ENCODE results near the gene OR4K17.
"Not testable (repeated sequence)": the region's sequence is repeated elsewhere in the genome, so short reads cannot be mapped to it uniquely, and the experiment has no call there.

The OR4K17 gene

GRCh38 chr14:20110438-20110837 is at the start of gene OR4K17:
Gene OR4K17, plus strand, starts transcription at chr14:20110739. Its CDS starts 6,761 bp downstream, at chr14:20117500.
- no peak for DNase-seq (ENCODE audit: low spot score)

- no peak for DNase-seq (ENCODE audit: low spot score)
These were observed 18.5 kb upstream of the OR4K17 start for GRCh38 chr14:20092050-20092449.

GRCh38 chr14:20093442-20093841 is 17.1 kb upstream of the OR4K17 start:
- DNase-seq (ENCODE audit: low spot score): no peak

GRCh38 chr14:20098926-20099770 is 11.4 kb upstream of the OR4K17 start:
- DNase-seq (ENCODE audit: low spot score): not testable (repeated sequence)

- DNase-seq (ENCODE audit: low spot score): no peak
These were observed 1.8 kb downstream of the OR4K17 start for GRCh38 chr14:20112321-20112720.

- no peak for DNase-seq (ENCODE audit: low spot score)
These were observed 6.2 kb downstream of the OR4K17 start for GRCh38 chr14:20116748-20117147.

GRCh38 chr14:20118795-20119194 is 8.3 kb downstream of the OR4K17 start:
- no peak for DNase-seq (ENCODE audit: low spot score)

GRCh38 chr14:20138520-20138919 is 28.0 kb downstream of the OR4K17 start, which contains the start of gene OR4N5:
Gene OR4N5, plus strand, starts transcription at chr14:20138820. Its CDS starts 4,916 bp downstream, at chr14:20143736.
- no peak for DNase-seq (ENCODE audit: low spot score)

GRCh38 chr14:20143911-20144310 is 33.4 kb downstream of the OR4K17 start:
- DNase-seq (ENCODE audit: low spot score): no peak

- no peak for DNase-seq (ENCODE audit: low spot score)
These were observed 34.3 kb downstream of the OR4K17 start for GRCh38 chr14:20144820-20145219.

GRCh38 chr14:20164462-20164861 is 53.9 kb downstream of the OR4K17 start:
- DNase-seq (ENCODE audit: low spot score): no peak

GRCh38 chr14:20167091-20167490 is 56.6 kb downstream of the OR4K17 start:
- no peak for DNase-seq (ENCODE audit: low spot score)

- DNase-seq (ENCODE audit: low spot score): not testable (repeated sequence)
These were observed 59.3 kb downstream of the OR4K17 start for GRCh38 chr14:20169852-20170251.
